ENCODE data around the gene ASCL3. TPM values are rescaled to one million over a fixed set of nuclear protein-coding genes. Genes with fewer than 3 reads are reported as not detected.
"Not testable (repeated sequence)": the region's sequence is repeated elsewhere in the genome, so short reads cannot be mapped to it uniquely, and the experiment has no call there.

Gene ASCL3
- polyA plus RNA-seq (2012; ENCODE audit: insufficient read depth, insufficient read length, low read depth) = not detected

- Histone ChIP-seq H3K4me1 (no peaks in the 10 kb centered on the region), H3K27me3 (no peaks in the 10 kb centered on the region), H3K36me3 (no peaks in the 10 kb centered on the region), H3K9me3 (no peaks in the 10 kb centered on the region), H3K4me3 (ENCODE audit: low read depth, low read length) (no peak within 1 kb of the TSS)
- no peak for TF ChIP-seq CTCF (IDR thresholded peaks at IDR 0.05; ENCODE audit: low read depth, low read length)
- no peak for DNase-seq
These were observed at the start of gene ASCL3 for GRCh38 chr11:8942518-8943066. ASCL3 (minus strand) TSS chr11:8943016; CDS start chr11:8938161, 4,855 bp downstream.

GRCh38 chr11:8989453-8989852 is 46.6 kb upstream of the ASCL3 start:
- Histone ChIP-seq H3K9me3 (no peaks in the 10 kb centered on the region), H3K27me3 (no peaks in the 10 kb centered on the region), H3K36me3 (no peaks in the 10 kb centered on the region), H3K4me1 (no peaks in the 10 kb centered on the region), H3K4me3 (ENCODE audit: low read depth, low read length) (no peak overlapping the region)
- DNase-seq = no peak
- no peak for TF ChIP-seq CTCF (IDR thresholded peaks at IDR 0.05; ENCODE audit: low read depth, low read length)

GRCh38 chr11:8988329-8989234 is 45.8 kb upstream of the ASCL3 start:
- Histone ChIP-seq H3K36me3 (no peaks in the 10 kb centered on the region), H3K4me1 (no peaks in the 10 kb centered on the region), H3K4me3 (ENCODE audit: low read depth, low read length) (no peak overlapping the region), H3K9me3 (no peaks in the 10 kb centered on the region), H3K27me3 (no peaks in the 10 kb centered on the region)
- no peak for TF ChIP-seq CTCF (IDR thresholded peaks at IDR 0.05; ENCODE audit: low read depth, low read length)
- DNase-seq = no peak

- H3K27me3 ChIP-seq = no peaks in the 10 kb centered on the region
- no peaks in the 10 kb centered on the region for H3K36me3 ChIP-seq
- H3K4me3 ChIP-seq (ENCODE audit: low read depth, low read length) = no peak overlapping the region
- no peaks in the 10 kb centered on the region for H3K4me1 ChIP-seq
- H3K9me3 ChIP-seq = no peaks in the 10 kb centered on the region
- TF ChIP-seq CTCF (IDR thresholded peaks at IDR 0.05; ENCODE audit: low read depth, low read length) = no peak
- no peak for DNase-seq
These were observed 44.6 kb upstream of the ASCL3 start for GRCh38 chr11:8987446-8987845.

GRCh38 chr11:8986772-8987171 is 44.0 kb upstream of the ASCL3 start:
- not testable (repeated sequence) for H3K27me3 ChIP-seq; H3K4me1 ChIP-seq; H3K4me3 ChIP-seq (ENCODE audit: low read depth, low read length); H3K36me3 ChIP-seq; DNase-seq; H3K9me3 ChIP-seq

GRCh38 chr11:8985462-8985861 is 42.6 kb upstream of the ASCL3 start:
- no peaks in the 10 kb centered on the region for H3K9me3 ChIP-seq
- TF ChIP-seq CTCF (IDR thresholded peaks at IDR 0.05; ENCODE audit: low read depth, low read length) = no peak
- DNase-seq = no peak
- no peaks in the 10 kb centered on the region for H3K27me3 ChIP-seq
- H3K4me3 ChIP-seq (ENCODE audit: low read depth, low read length) = no peak overlapping the region
- H3K4me1 ChIP-seq = no peaks in the 10 kb centered on the region
- no peaks in the 10 kb centered on the region for H3K36me3 ChIP-seq
